Activated CD4-positive, alpha-beta T cell treated with anti-CD3 and anti-CD28 coated beads for 1 hour (primary cell): ENCODE data around the gene TGFBR3L.
"Not testable (repeated sequence)": the region's sequence is repeated elsewhere in the genome, so short reads cannot be mapped to it uniquely, and the experiment has no call there.

Source experiments
- DNase-seq: peaks from one replicate; pipeline ENCODE4 v3.0.0-alpha.2; 2020

TGFBR3L gene

DNA sequence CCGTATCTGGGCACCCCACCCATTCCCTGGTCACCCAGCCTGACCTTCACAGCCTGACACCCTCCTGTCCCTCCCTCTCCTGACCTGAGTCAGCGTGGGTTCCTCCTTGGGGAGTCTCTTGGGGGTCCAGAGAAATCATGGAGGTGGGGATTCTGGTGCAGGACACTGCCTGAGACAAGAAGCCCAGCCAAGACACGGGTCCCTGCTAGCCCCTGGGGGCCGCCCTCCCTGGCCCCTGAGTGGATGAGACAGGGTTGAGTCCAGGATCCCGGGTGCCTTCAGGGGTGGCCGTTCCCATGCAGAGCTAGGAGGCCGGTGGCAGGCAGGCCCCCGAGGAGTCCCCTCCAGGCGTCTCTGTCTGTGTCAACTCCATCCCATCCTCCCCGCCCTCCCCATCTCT, 9.4 kb upstream of the TGFBR3L start:
- DNase-seq, result no peak

- DNase-seq, result no peak
These were observed 8.8 kb upstream of the TGFBR3L start for GRCh38 chr19:7905859-7906258.

DNA sequence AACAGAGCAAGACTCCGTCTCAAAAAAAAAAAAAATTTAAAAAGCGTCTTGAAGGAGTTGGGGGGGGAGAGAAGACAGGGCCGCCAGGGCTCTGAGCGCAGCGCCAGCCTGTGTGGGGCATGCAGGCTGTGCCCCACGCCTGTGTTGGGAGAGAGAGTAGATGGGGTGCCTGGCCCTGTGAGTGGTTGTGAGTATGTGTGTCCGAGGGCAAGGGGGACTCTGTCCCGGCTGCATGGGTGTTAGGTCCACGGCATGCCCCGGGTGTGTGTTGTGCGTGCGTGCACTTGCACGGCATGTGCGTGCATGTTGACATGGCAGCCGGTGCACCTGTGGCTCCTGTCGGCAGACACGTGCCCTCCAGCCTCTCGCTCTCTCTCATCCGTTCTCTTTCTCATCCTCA, 7.5 kb upstream of the TGFBR3L start:
- DNase-seq, result no peak

DNA sequence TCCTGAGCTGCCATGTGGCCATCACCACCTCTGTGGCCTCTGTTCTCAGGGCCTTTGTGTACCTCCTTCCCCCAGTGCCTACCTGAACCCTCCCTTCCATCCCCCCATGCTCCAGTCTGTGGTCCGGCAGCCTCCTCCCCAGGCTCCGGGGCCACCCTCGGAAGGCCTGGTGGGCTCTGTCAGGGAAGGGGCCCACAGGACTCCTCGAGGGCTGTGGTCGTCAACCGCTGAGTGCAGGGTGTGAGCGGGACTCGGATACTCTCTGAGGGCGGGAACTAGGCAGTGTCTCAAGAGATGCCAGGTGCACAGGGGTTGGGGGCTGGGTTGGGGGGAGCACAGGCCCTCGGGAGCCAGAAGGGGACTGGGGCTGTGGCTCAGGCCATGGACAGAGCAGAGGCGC, 7.1 kb upstream of the TGFBR3L start:
- DNase-seq, result no peak

GRCh38 chr19:7908078-7908699, 6.4 kb upstream of the TGFBR3L start:
- DNase-seq, result no peak

DNA sequence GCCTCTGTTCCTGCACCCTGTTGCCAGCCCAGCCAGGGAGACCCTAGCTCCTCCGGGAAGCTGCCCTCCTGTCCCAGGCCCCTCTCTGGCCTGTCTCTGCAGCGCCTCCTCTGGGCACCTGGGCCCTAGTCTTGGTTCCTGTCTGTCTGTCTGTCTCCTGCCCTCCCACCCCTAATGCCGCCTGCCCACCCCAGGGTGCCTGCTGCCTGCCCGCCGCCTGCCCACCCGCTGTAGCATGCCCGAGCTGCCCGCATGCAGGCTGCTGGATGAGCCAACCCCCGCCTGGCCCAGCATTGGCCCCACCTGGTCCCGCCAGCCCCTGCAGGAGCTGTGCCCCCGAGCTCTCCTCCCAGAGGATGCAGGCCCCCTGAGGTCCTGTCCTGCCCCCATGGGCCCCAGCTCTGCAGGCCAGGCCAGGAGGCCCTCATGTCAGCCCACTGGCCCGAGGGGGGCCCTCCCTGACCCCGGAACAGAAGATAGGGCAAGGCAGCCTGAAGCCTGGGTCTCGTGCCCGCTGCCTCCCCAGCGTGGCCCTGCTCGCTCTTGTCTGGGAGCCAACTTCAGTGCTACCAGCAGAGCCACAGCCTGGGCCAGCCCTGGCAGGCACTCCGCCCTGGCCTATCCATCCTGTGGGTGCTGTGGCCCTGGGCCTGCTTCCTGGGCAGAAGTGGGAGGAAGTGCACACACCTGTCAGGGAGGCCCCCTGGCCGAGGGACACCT, 5.7 kb upstream of the TGFBR3L start:
- DNase-seq, result no peak

GRCh38 chr19:7909471-7910067, 5.1 kb upstream of the TGFBR3L start:
- no peak for DNase-seq

DNA sequence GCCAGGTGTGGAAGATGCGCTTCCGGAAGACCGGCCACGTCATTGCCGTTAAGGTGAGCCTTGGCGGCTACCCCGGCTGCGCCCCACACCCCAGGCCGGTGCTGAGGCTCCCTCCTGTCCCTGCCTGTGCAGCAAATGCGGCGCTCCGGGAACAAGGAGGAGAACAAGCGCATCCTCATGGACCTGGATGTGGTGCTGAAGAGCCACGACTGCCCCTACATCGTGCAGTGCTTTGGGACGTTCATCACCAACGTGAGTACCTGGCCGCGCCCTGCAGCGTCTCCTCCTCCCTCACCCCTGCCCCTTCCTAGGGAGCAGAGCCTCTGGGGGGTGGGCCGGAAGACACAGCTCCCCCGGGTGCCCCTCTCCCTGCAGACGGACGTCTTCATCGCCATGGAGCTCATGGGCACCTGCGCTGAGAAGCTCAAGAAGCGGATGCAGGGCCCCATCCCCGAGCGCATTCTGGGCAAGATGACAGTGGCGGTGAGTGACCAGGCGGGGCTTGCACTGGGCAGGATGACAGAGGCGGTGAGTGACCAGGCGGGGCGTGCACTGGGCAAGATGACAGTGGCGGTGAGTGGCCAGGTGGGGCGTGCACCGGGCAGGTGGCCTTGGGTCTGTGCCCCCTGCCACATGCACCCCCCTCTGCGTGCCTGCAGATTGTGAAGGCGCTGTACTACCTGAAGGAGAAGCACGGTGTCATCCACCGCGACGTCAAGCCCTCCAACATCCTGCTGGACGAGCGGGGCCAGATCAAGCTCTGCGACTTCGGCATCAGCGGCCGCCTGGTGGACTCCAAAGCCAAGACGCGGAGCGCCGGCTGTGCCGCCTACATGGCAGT, 4.1 kb upstream of the TGFBR3L start:
- no peak for DNase-seq

GRCh38 chr19:7911508-7912143, 3.0 kb upstream of the TGFBR3L start:
- DNase-seq, result no peak

DNA sequence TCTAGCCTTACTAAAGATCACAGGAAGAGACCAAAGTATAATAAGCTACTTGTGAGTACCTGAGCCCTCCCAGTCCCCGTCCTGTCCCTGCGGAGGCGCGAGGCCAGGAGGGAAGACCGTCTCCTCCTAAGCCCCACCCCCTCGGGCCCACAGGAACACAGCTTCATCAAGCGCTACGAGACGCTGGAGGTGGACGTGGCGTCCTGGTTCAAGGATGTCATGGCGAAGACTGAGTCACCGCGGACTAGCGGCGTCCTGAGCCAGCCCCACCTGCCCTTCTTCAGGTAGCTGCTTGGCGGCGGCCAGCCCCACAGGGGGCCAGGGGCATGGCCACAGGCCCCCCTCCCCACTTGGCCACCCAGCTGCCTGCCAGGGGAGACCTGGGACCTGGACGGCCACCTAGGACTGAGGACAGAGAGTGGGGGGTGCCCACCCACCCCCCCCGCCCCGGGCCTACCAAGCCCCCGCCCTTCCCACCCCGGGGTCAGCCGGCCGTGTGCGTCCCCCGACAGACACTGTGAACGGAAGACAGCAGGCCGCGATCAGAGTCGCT, 2.4 kb upstream of the TGFBR3L start:
- no peak for DNase-seq

DNA sequence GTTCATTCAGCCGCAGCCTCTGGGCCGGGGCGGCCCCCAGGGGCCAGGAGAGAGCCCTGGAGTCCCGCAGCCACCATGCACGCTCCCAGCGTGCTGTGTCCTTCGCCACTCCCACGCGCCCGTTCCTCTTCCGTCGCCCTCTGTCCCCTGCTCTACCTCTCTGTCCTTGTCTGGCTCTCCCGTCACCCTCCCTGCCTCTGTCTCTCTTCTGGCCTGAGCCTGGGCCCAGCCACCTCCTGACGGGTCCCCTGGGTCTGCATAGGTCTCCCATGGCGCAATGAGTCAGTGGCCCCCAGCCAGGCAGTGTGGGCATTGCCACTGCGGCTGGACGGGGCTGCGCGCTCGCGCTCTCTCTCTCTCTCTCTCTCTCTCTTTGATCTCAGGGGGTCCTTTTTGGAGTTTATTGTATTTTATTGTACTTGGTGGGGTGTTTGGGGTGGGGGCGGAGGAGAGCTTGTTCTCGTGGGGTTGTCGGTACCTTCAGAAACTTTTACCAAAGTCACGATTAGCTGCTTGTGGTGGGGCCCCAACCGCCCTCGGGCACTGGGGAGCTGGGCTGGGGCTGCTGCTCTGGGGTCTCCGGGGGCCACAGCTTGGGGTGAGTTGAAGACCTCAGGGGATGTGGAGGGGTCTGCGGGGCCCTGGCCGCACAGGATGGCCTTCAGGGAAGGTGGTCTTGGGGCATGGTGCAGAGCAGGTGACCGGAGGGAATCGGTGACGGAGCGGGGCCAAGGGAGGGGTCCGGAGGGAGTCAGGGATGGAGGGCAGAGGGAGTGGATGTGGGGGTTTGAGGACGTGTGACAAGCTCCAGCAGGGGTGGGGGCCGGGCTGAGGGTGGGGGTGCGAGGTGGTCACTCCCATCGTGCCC, 1.7 kb upstream of the TGFBR3L start:
- DNase-seq, result no peak

DNA sequence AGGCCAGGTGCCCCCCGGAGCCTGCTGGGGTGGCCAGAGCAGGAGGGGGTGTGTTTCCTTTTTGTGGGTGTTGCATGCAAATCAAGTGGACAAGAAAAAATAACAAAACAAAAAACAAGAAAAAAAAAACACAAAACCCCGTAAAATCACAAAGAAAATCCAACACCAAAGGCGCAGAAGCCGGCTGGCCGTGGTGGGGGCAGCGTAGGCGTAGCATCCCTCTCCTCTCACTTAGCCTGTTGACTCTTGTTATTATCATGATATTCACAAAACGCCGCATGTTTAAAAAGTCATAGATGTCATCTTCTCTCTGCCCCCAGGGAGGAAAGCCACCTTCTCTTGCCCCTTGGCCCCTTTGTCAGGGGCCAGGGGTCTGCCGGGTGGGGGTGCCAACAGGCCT, 978 bp upstream of the TGFBR3L start:
- no peak for DNase-seq

DNA sequence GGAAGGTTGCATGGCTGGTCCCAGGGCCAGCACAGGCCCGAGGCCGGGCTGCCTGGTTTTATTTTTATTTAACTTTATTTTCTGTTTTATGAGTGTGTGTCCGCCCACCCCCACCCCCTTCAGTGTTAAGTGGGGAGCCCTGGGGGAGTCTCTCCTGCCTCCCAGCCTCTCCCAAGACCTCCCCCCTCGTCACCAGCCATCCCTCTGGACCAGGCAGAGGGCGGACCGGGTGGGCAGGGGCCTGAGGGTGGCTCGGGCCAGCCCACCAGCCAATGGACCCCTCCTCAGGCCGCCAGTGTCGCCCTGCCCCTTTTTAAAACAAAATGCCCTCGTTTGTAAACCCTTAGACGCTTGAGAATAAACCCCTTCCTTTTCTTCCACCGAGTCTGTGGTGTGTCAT, 531 bp upstream of the TGFBR3L start:
- no peak for DNase-seq

GRCh38 chr19:7915250-7916102, 846 bp downstream of the TGFBR3L start:
- DNase-seq, result no peak

DNA sequence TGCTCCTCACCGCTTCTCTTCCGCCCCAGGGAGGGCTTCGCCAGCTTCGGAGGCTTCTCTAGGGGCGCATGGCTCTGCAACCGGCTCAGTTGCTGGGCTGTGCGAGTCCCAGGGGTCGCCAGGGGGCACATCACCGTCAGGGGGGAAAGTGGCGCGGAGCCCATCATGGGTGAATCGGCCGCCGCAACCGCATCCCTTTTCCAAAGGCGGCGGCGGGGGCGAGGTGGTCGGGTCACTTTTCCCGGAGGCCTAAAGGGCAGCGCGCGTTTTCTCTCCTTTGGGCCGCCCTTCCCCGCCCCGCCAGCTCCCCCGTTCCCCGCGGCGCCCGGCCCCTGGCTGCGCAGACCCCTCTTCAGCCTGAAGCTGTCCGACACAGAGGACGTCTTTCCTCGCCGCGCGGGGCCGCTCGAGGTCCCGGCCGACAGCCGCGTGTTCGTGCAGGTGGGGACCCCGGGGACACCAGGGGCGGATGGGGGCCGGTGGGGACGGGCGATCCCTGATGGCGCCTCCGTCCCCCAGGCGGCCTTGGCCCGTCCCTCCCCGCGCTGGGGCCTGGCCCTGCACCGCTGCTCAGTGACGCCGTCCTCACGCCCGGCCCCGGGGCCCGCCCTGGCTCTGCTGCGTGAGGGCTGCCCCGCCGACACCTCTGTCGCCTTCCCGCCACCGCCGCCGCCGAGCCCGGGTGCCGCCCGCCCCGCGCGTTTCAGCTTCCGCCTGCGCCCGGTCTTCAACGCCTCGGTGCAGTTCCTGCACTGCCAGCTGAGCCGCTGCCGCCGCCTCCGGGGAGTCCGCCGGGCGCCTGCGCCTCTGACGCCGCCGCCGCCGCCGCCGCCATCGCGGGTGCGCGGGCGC, 1.7 kb downstream of the TGFBR3L start:
- no peak for DNase-seq

GRCh38 chr19:7916955-7917266, 2.3 kb downstream of the TGFBR3L start:
- DNase-seq, result no peak

- peak; percentile 45 for DNase-seq
These were observed 2.8 kb downstream of the TGFBR3L start for GRCh38 chr19:7917267-7918061.

- DNase-seq, result not testable (repeated sequence)
These were observed 3.5 kb downstream of the TGFBR3L start for GRCh38 chr19:7918062-7918614.
